Loucy (cell line): ENCODE results near the gene TBC1D8.

Experiments
- CTCF ChIP-seq: fragments of 200-600 bp; sonication (generic); conservative IDR thresholded peaks from 2 replicates; pipeline ENCODE4 v1.5.1; 2014; ENCODE audit warnings: mild to moderate bottlenecking, antibody characterized with exemption, low read length
- EZH2phosphoT487 ChIP-seq: fragments of 200-600 bp; IDR thresholded peaks from 2 replicates; pipeline ENCODE4 v1.6.1; 2018; ENCODE audit warnings: antibody characterized with exemption, mild to moderate bottlenecking, moderate library complexity, borderline replicate concordance

DNA sequence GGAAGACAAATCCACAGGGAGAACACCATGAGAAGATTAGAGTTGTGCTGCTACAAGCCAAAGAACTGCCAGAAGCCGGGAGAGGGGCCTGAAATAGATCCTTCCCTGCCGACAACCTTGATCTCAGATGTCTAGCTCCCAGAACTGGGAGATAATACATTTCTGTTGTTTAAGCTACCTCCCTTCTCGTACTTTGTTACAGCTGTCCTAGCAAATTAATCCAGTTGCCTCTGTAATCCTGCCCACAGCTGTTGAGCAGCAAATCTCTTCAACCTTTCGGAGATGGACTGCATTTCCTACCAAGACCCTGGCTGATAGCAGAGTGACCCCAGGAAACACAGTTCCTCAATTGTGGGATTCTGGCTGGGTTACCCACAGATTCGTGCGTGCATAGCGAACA is 2.6 kb upstream of the TBC1D8 start:
- TF ChIP-seq CTCF, result no peak
- no peak for TF ChIP-seq EZH2phosphoT487
